HepG2 (cell line): ENCODE measurements around the gene LMBRD2. TPM values are rescaled to one million over a fixed set of nuclear protein-coding genes. Genes with fewer than 3 reads are reported as not detected.

Experiments
- ARNT ChIP-seq: fragments of 450-650 bp; IDR thresholded peaks from 2 replicates; pipeline ENCODE4 v1.6.1; 2017
- BCLAF1 ChIP-seq: fragments of 450-650 bp; IDR thresholded peaks from 2 replicates; pipeline ENCODE4 v1.6.1; 2017; ENCODE audit warnings: mild to moderate bottlenecking
- HNF1B ChIP-seq: sonication (generic); formaldehyde crosslinking; IDR thresholded peaks from 2 replicates; pipeline ENCODE4 v1.5.1; 2020; ENCODE audit warnings: mild to moderate bottlenecking, moderate library complexity, missing genetic modification reagents
- HNRNPUL1 ChIP-seq: fragments of 200-400 bp; formaldehyde crosslinking; IDR thresholded peaks from 2 replicates; pipeline ENCODE4 v1.6.1; 2017; ENCODE audit warnings: low read depth, mild to moderate bottlenecking, low read length, moderate library complexity
- MED8 ChIP-seq: sonication (generic); formaldehyde crosslinking; IDR thresholded peaks from 2 replicates; pipeline ENCODE4 v1.8.1; 2023; ENCODE audit warnings: mild to moderate bottlenecking, missing genetic modification reagents; ENCODE audit not compliant: insufficient replicate concordance
- MTERF4 ChIP-seq: sonication (generic); formaldehyde crosslinking; IDR thresholded peaks from 2 replicates; pipeline ENCODE4 v1.8.0; 2023; ENCODE audit warnings: mild to moderate bottlenecking, missing genetic modification reagents
- PPARG ChIP-seq: conservative IDR thresholded peaks from 2 replicates; pipeline ENCODE4 v1.6.1; 2016; ENCODE audit warnings: missing biosample characterization, missing genetic modification reagents
- RFXAP ChIP-seq: sonication (generic); formaldehyde crosslinking; IDR thresholded peaks from 2 replicates; pipeline ENCODE4 v1.4.0; 2020; ENCODE audit warnings: missing genetic modification reagents, borderline replicate concordance
- SATB2 ChIP-seq: sonication (generic); formaldehyde crosslinking; IDR thresholded peaks from 2 replicates; pipeline ENCODE4 v1.5.0; 2020; ENCODE audit warnings: missing genetic modification reagents
- SMARCC2 ChIP-seq: fragments of 450-650 bp; IDR thresholded peaks from 2 replicates; pipeline ENCODE4 v1.6.1; 2017; ENCODE audit warnings: antibody characterized with exemption, mild to moderate bottlenecking
- SP1 ChIP-seq, 2 experiments: fragments of 450-650 bp in 1 of 2; sonication (generic) in 1 of 2; formaldehyde crosslinking in 1 of 2; IDR thresholded peaks; 2 replicates each; pipeline versions ENCODE4 v1.4.0 to v1.6.1; 2016 to 2020; ENCODE audit warnings: missing genetic modification reagents in 1 of 2
- TP53 ChIP-seq: sonication (generic); formaldehyde crosslinking; conservative IDR thresholded peaks from 2 replicates; pipeline ENCODE4 v1.4.0; 2020; ENCODE audit warnings: missing genetic modification reagents
- WIZ ChIP-seq: sonication (generic); formaldehyde crosslinking; IDR thresholded peaks from 2 replicates; pipeline ENCODE4 v1.5.1; 2020; ENCODE audit warnings: mild to moderate bottlenecking, missing genetic modification reagents
- ZBTB7A ChIP-seq: sonication (generic); formaldehyde crosslinking; IDR thresholded peaks from 2 replicates; pipeline ENCODE4 v1.8.0; 2022; ENCODE audit warnings: mild to moderate bottlenecking, missing genetic modification reagents
- ZKSCAN5 ChIP-seq: sonication (generic); formaldehyde crosslinking; IDR thresholded peaks from 2 replicates; pipeline ENCODE4 v1.5.1; 2020; ENCODE audit warnings: mild to moderate bottlenecking, missing genetic modification reagents
- ZNF124 ChIP-seq: sonication (generic); formaldehyde crosslinking; IDR thresholded peaks from 2 replicates; pipeline ENCODE4 v1.4.0; 2020; ENCODE audit warnings: missing genetic modification reagents
- ZNF180 ChIP-seq: sonication (generic); formaldehyde crosslinking; IDR thresholded peaks from 2 replicates; pipeline ENCODE4 v1.4.0; 2020; ENCODE audit warnings: low read depth, missing genetic modification reagents, borderline replicate concordance
- ZNF256 ChIP-seq: sonication (generic); formaldehyde crosslinking; conservative IDR thresholded peaks from 2 replicates; pipeline ENCODE4 v1.4.0; 2020; ENCODE audit warnings: missing genetic modification reagents
- ZNF782 ChIP-seq: sonication (generic); formaldehyde crosslinking; IDR thresholded peaks from 2 replicates; pipeline ENCODE4 v1.4.0; 2020; ENCODE audit warnings: missing genetic modification reagents, mild to moderate bottlenecking, borderline replicate concordance
- ZSCAN31 ChIP-seq: sonication (generic); formaldehyde crosslinking; IDR thresholded peaks from 2 replicates; pipeline ENCODE4 v1.5.0; 2020; ENCODE audit warnings: low read depth, mild to moderate bottlenecking, missing genetic modification reagents
- polyA plus RNA-seq, 8 experiments: library from polyadenylated mRNA; depleted of rRNA in 3 of 8; stranded (reverse) in 7 of 8; unstranded in 1 of 8; fragments of >200 nt; fragmentation: Illumina TruSeq in 4 of 8; extraction: Trizol in 4 of 8; gene quantifications; 2 replicates each; pipeline versions ENCODE4 v1.2.1 to v1.2.3, GENCODE V29; 2011 to 2016; ENCODE audit warnings: low read depth in 4 of 8, missing spikeins in 1 of 8, mixed read lengths in 1 of 8; ENCODE audit not compliant: insufficient read depth in 1 of 8
- total RNA-seq, 5 experiments: library from RNA; depleted of rRNA; stranded (reverse); fragments of >200 nt; fragmentation: Illumina TruSeq; extraction: Trizol; gene quantifications; 2 replicates each; pipeline ENCODE4 v1.2.3, GENCODE V29; 2016; ENCODE audit warnings: low read depth in 1 of 5
- TF ChIP-seq, protein P1 (sequence below): IDR thresholded peaks from 2 replicates; pipeline ENCODE4 v1.6.1; 2016; ENCODE audit warnings: missing compliant biosample characterization, missing genetic modification reagents, borderline replicate concordance
- TF ChIP-seq, protein P2 (sequence below): sonication (generic); formaldehyde crosslinking; IDR thresholded peaks from 2 replicates; pipeline ENCODE4 v1.4.0; 2020; ENCODE audit warnings: missing genetic modification reagents

LMBRD2 gene
- total and polyA plus RNA-seq, 2 of the 13 experiments (the other 11 are each of a cell fraction or from before 2014, with no cell fraction given) = 2.0 to 4.7 TPM

GRCh38 chr5:36153726-36154125, 2.0 kb upstream of the LMBRD2 start (continued):
- 0 out of 2 replicates have a peak, but pooled peaks have one; percentile 25 for TF ChIP-seq PPARG (CRISPR knock-in tag)
- no peak for TF ChIP-seq HNRNPUL1
- TF ChIP-seq, protein P1, sequence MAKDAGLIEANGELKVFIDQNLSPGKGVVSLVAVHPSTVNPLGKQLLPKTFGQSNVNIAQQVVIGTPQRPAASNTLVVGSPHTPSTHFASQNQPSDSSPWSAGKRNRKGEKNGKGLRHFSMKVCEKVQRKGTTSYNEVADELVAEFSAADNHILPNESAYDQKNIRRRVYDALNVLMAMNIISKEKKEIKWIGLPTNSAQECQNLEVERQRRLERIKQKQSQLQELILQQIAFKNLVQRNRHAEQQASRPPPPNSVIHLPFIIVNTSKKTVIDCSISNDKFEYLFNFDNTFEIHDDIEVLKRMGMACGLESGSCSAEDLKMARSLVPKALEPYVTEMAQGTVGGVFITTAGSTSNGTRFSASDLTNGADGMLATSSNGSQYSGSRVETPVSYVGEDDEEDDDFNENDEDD (CRISPR knock-in tag) = no peak
- TF ChIP-seq WIZ (CRISPR knock-in tag) = no peak
- no peak for TF ChIP-seq SATB2
- TF ChIP-seq SP1 (IDR thresholded peaks at IDR 0.05) = no peak
- no peak for TF ChIP-seq SP1 (CRISPR knock-in tag; IDR thresholded peaks at IDR 0.05)
- TF ChIP-seq ZNF256 = no peak
- no peak for TF ChIP-seq BCLAF1
- TF ChIP-seq, protein P2, sequence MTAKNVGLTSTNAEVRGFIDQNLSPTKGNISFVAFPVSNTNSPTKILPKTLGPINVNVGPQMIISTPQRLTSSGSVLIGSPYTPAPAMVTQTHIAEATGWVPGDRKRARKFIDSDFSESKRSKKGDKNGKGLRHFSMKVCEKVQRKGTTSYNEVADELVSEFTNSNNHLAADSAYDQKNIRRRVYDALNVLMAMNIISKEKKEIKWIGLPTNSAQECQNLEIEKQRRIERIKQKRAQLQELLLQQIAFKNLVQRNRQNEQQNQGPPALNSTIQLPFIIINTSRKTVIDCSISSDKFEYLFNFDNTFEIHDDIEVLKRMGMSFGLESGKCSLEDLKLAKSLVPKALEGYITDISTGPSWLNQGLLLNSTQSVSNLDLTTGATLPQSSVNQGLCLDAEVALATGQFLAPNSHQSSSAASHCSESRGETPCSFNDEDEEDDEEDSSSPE = no peak
- no peak for TF ChIP-seq MTERF4 (CRISPR knock-in tag)
- no peak for TF ChIP-seq ZNF124 (CRISPR knock-in tag)
- TF ChIP-seq RFXAP (CRISPR knock-in tag) = no peak
- no peak for TF ChIP-seq ARNT
- no peak for TF ChIP-seq HNF1B (CRISPR knock-in tag)
- no peak for TF ChIP-seq ZKSCAN5
- TF ChIP-seq ZBTB7A (CRISPR knock-in tag) = no peak
- TF ChIP-seq MED8 = no peak
- no peak for TF ChIP-seq TP53 (CRISPR knock-in tag)
- no peak for TF ChIP-seq ZSCAN31 (CRISPR knock-in tag)
- no peak for TF ChIP-seq ZNF180
- no peak for TF ChIP-seq SMARCC2
- TF ChIP-seq ZNF782 = no peak
